ENCODE data around the gene HRK. TPM values are rescaled to one million over a fixed set of nuclear protein-coding genes. Genes with fewer than 3 reads are reported as not detected.

HRK gene
- total and polyA plus RNA-seq, 11 donors, result 0.03 to 1.3 (median 0.19) TPM; not detected in 2

- Histone ChIP-seq H3K4me3 (no peak overlapping the region), H3K27me3 (no peaks in the 10 kb centered on the region), H3K9me3 (no peaks in the 10 kb centered on the region), H3K4me1 (peaks cover 0 to 50% (median 10%) of the 10 kb centered on the region in 12 donors), H3K36me3 (peaks cover 0 to 10% (median 0%) of the 10 kb centered on the region in 9 donors), H3K27ac (no peak overlapping the region)
- ATAC-seq, result no peak
- intact Hi-C loops (cut with DNase I), result no loop called here
- TF ChIP-seq POLR2A (IDR thresholded peaks at IDR 0.05) (no peak), CTCF (IDR thresholded peaks at IDR 0.05) (no peak)
- WGBS, 4 donors, result 87 to 93% (median 91%) methylated on average over 3 of the region's 3 CpGs
- no peak for DNase-seq
Measured at GRCh38 chr12:116920939-116921338, 39.7 kb upstream of the HRK start.

GRCh38 chr12:116919706-116920485 lies 38.7 kb upstream of the HRK start:
- ATAC-seq (no peak), DNase-seq (no peak)
- Histone ChIP-seq H3K36me3 (peaks cover 0 to 13% (median 0%) of the 10 kb centered on the region in 9 donors), H3K27ac (no peak overlapping the region), H3K4me3 (no peak overlapping the region), H3K27me3 (no peaks in the 10 kb centered on the region), H3K9me3 (no peaks in the 10 kb centered on the region), H3K4me1 (peaks cover 0 to 39% (median 4%) of the 10 kb centered on the region in 12 donors)
- intact Hi-C loops (cut with DNase I), result no loop called here
- WGBS, 4 donors, result 79 to 87% (median 84%) methylated on average over 6 of the region's 6 CpGs
- TF ChIP-seq CTCF (IDR thresholded peaks at IDR 0.05), result no peak
- no peak for TF ChIP-seq POLR2A (IDR thresholded peaks at IDR 0.05)

GRCh38 chr12:116919247-116919661 lies 38.0 kb upstream of the HRK start:
- H3K27ac ChIP-seq, result no peak overlapping the region
- no peaks in the 10 kb centered on the region for H3K9me3 ChIP-seq
- no peak for TF ChIP-seq CTCF (IDR thresholded peaks at IDR 0.05)
- TF ChIP-seq POLR2A (IDR thresholded peaks at IDR 0.05), result no peak
- peaks cover 0 to 13% (median 0%) of the 10 kb centered on the region in 9 donors for H3K36me3 ChIP-seq
- ATAC-seq (no peak), DNase-seq (no peak)
- no peak overlapping the region for H3K4me3 ChIP-seq
- no peaks in the 10 kb centered on the region for H3K27me3 ChIP-seq
- peaks cover 0 to 34% (median 4%) of the 10 kb centered on the region in 12 donors for H3K4me1 ChIP-seq
- intact Hi-C loops (cut with DNase I), result no loop called here
- 34 to 47% (median 36%) methylated on average over 4 of the region's 4 CpGs for WGBS, 4 donors

GRCh38 chr12:116918464-116918863 lies 37.2 kb upstream of the HRK start:
- no peak overlapping the region for H3K27ac ChIP-seq
- ATAC-seq (no peak), DNase-seq (no peak)
- H3K4me1 ChIP-seq, result peaks cover 0 to 31% (median 4%) of the 10 kb centered on the region in 12 donors
- WGBS, 4 donors, result 91 to 94% (median 91%) methylated on average over 2 of the region's 2 CpGs
- H3K27me3 ChIP-seq, result no peaks in the 10 kb centered on the region
- H3K4me3 ChIP-seq, result no peak overlapping the region
- TF ChIP-seq CTCF (IDR thresholded peaks at IDR 0.05) (no peak), POLR2A (IDR thresholded peaks at IDR 0.05) (no peak)
- H3K9me3 ChIP-seq, result no peaks in the 10 kb centered on the region
- intact Hi-C loops (cut with DNase I), result no loop called here
- peaks cover 0 to 13% (median 0%) of the 10 kb centered on the region in 9 donors for H3K36me3 ChIP-seq

Measured in heart left ventricle (tissue), 16 donors.